DMS114 treated with DMSO at 0.1 percent for 48 hours (cell line): ENCODE measurements around the gene ZNF518B.
A peak's percentile ranks its signal among the peaks of the same experiment; 100 is the strongest.

Experiments used
- DNase-seq: peaks from one replicate; lab custom pipeline; 2025; ENCODE audit not compliant: unreplicated experiment; lab: John Stamatoyannopoulos, UW

Gene ZNF518B, protein sequence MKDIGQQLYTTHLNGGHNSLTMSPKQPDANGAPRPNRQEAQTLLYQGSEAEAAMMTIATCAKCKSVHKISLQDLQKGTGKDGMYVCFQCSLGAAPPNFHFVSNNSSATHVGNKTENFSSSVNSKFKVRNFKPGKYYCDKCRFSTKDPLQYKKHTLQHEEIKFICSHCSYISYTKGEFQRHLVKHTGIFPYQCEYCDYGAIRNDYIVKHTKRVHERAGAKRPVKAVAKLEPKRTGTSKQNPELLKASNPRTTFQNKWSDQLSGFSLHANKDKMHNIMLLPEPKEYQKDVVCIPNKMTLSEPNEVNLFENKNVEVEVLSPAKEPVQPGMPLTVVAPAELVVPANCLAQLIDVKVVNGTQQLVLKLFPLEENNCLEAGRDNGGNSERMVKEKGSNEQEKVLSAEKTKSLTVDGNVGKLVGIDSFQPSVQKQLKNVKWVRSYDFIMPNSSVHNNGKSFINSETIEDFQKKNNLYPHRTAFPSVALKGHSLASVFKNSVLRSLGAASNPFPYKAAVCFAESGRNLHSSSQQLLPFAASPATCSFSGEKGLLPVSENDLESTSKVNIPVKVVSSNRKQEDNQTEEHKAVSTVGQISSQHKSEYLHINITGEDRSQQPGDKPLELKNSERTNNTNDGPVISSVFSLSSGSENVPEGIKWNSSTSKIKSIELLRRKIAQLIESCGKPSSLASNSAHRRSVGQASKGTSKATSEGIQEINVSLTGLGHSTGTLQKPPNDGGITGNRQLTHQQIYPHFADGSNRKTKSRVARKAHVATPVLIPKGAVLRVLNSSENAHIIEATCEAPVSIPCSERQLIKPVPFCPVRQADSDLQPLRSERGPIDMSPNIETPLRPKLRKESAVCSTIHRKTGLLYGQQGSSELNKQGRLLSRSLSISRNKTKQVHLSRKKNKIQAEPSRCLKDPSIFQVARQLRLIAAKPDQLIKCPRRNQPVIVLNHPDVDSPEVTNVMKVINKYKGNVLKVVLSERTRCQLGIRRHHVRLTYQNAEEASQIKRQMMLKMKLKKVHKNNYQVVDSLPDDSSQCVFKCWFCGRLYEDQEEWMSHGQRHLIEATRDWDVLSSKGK

DNA sequence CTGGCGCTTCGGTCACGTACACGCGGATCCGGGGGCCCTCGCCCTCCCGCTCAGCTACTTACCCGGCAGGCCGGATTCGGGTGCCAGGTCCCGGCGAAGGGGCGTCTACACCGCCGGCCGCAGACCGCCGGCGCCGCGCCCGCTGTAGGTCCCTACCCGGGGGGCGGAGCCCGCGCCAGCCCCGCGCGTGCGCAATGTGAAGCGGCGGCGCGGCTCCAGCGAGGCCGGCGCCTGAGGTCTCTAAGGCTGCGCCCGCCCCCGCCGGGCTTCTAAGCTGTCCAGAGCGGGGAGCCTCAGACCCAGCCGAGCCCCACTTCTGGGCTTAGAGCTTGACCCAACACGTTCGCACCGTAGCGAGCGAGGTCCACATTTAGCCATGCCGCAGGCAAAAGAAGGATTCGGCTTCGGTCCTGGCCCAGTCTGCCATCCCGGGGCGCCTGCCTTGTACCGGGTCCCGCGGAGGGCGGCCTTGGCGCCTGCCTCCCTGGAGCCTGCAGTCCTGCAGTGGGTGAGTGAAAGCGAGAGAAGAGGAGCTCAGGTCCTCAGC, at the start of gene ZNF518B:
ZNF518B (minus strand) TSS at position 172 of the 547 bp plus-strand sequence. CDS start 11,098 bp downstream, outside the sequence.
- DNase-seq: peak; percentile 21

DNA sequence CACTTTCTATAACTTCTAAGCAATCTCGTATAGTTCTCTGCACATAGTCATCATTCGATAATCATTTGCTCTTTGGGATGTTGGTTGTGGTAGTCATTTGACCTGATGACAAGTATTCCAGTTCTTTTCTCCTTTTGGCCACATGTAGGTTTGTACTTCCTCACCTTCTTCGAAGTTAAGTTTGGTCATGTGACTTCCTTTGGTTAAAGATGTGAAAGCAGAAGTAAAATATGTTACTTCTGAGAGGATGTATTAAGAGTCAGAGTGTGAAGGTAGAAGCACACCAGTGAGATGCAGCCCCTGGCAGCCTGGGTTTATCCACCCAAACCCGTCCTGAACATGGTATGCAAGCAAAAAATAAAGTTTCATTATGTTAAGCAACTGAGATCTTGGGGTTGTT, 48.9 kb upstream of the ZNF518B start:
- no peak for DNase-seq

DNA sequence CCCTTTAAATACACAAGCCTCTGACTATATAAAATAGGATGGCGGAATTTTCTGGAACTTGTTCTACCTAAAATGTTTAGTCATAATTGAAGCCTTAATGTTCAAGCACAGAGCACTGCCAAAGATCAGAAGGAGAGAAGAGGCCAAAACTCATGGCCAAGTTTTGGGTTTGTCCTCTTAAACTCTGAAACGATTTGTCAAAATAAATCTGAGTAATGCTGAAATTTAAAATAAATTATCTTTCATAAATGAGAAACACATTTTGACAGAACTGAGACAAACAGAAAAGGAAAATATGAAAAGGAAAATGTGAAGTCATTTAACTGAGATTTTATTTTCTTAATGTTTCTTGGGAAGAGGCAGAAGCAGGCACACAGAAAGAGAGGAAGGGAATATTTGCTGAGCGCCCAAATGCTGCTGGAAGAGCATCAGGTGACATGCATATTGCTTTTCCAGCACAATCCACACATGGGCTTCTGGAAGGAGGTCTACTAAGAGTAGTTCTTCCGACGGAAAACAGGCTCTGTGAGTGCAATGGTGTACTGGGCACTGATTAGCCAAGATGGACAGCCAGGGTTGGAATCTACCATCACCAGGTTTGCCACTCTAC, 47.4 kb upstream of the ZNF518B start:
- DNase-seq: no peak

- DNase-seq: no peak
Observed at GRCh38 chr4:10502717-10503116, 45.5 kb upstream of the ZNF518B start.

DNA sequence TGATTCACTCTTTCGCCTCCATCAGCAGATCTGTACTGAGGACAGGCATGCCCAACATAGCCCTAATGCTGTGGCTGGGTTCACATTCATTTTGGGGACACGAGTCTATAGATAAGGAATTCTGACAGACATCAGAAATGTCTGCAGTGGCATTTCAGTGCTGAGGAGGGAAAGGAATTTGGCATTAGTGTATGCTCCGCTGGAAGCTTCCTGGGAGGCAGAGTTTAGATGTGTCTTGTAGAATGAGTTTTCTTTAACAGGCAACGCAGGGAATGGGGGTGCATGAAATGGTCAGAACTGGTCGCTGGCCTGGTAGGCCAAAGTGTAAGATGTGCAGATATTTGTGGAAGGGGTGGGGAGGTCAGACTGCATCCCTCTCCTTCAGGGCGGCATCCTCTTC, 43.5 kb upstream of the ZNF518B start:
- DNase-seq: no peak

- DNase-seq: no peak
Observed at GRCh38 chr4:10496200-10496599, 39.0 kb upstream of the ZNF518B start.

- no peak for DNase-seq
Observed at GRCh38 chr4:10495651-10496050, 38.4 kb upstream of the ZNF518B start.

- DNase-seq: no peak
Observed at GRCh38 chr4:10492464-10492863, 35.2 kb upstream of the ZNF518B start.

GRCh38 chr4:10491401-10491800, 34.2 kb upstream of the ZNF518B start:
- DNase-seq: no peak

DNA sequence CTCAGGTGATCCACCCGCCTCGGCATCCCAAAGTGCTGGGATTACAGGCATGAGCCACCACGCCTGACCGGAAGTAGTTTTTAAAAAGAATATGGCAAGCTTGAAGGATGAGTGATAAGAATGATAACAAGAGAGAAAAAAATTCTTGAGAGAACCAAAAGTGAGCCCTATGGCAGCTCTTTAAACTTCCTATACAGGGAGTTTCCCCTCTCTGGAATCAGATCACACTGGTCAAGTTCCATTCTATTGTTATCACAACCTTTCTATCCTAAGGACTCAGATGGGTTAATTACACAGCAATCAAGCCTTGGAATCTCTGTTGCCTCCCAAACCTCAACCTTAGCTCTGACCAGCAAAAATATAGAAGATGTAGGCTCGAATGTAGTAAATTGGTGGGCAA, 33.8 kb upstream of the ZNF518B start:
- DNase-seq: no peak

GRCh38 chr4:10482913-10483312, 25.7 kb upstream of the ZNF518B start:
- no peak for DNase-seq

GRCh38 chr4:10480616-10481015, 23.4 kb upstream of the ZNF518B start:
- DNase-seq: no peak

DNA sequence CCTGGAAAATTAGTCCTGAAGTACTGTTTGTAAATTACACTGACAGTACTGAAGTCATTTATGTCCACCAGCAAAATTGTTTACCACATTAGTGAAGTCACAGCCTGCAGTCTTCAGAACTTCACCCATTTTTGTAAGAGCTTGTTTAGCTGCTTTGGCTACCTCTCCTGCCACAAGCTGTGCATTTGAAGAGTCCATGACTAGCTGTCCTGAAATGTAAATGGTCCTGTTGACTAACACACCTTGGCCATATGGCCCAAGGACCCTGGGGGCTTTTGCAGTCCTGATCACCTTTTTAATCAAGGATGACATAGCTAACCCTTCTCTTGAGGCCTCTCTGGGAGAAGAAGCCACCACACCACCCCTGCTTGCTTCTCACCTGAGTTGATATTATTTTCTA, 21.4 kb upstream of the ZNF518B start:
- no peak for DNase-seq

DNA sequence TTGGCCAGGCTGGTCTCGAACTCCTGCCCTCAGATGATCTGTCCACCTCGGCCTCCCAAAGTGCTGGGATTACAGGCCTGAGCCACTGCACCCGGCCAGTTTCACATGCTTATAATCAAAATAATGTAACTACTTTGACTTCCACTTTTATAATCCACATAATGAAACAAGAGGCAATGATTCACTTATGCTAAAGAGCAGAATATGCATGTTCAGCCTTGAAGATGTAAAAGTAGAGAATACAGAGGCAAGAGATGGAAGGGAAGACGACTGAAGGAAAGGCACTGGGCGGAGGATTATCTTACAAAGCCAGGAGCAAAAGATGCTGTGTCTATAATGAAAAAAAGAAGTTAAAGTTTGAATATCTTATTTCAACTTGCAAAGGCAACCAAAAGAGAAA, 13.3 kb upstream of the ZNF518B start:
- DNase-seq: no peak

GRCh38 chr4:10466161-10466560, 8.9 kb upstream of the ZNF518B start:
- DNase-seq: no peak

GRCh38 chr4:10462876-10463275, 5.7 kb upstream of the ZNF518B start:
- no peak for DNase-seq

DNA sequence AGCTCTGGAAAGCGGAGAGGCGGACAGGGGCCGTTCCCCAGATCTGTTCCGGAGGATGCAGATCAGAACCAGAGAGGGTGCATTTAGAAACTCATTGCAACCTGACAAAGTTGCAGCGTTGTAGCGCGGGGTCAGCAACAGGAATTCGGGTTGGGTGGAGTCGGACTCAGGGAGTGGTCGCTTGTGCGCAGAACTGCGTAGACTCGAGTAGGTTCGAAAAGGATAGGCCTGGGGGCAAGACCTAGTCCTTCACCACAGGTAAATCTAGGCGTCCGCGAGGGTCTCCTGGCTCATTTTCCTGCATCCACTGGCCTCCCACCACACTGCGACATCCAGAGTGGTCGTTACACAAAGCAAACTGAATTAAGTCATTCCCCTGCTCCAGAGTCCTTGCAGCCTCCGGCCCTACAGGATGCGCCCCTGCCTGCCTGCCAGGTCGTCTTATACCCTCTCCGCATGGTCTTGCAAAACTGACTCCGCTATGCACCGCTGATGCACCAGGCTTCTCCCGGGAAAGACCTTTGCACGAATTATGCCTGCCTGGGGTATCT, 4.7 kb upstream of the ZNF518B start:
- DNase-seq: no peak

GRCh38 chr4:10461091-10461849, 4.0 kb upstream of the ZNF518B start:
- DNase-seq: peak; percentile 26

GRCh38 chr4:10460313-10461047, 3.3 kb upstream of the ZNF518B start:
- DNase-seq: no peak
